OCI-LY7 (cell line): ENCODE results near the gene XRCC4. TPM values are rescaled to one million over a fixed set of nuclear protein-coding genes. Genes with fewer than 3 reads are reported as not detected.

Experiments used
- BruUV-seq: library from RNA; stranded (reverse); fragments of 400-500 nt; replicated peaks from 2 replicates; lab custom pipeline; 2021; lab: Mats Ljungman, UMichigan
- CTCF ChIA-PET: fragments of 300-600 bp; sonication (Branson Sonifier 250); formaldehyde crosslinking; loops from one replicate; lab custom pipeline; 2022; ENCODE audit warnings: antibody characterized with exemption; ENCODE audit not compliant: unreplicated experiment; lab: Charles Lee
- POLR2A ChIA-PET: fragments of 300-600 bp; sonication (Branson Sonifier 250); formaldehyde crosslinking; loops from one replicate; lab custom pipeline; 2022; ENCODE audit warnings: antibody characterized with exemption; lab: Charles Lee
- DNase-seq: peaks from one replicate; pipeline ENCODE4 v3.0.0-alpha.2; 2015; ENCODE audit warnings: low spot score
- H2AFZ ChIP-seq: fragments of 200-600 bp; sonication (generic), shearing (Covaris generic); 2 replicates; pipeline ENCODE4 v1.6.1; 2014; ENCODE audit warnings: mild to moderate bottlenecking, antibody characterized with exemption, low read length, moderate library complexity
- H3K27ac ChIP-seq: fragments of 200-600 bp; sonication (generic); 2 replicates; pipeline ENCODE4 v1.5.1; 2014; ENCODE audit warnings: mixed run types, low read depth, mild to moderate bottlenecking, moderate library complexity, low read length, inconsistent platforms; ENCODE audit not compliant: poor library complexity, severe bottlenecking
- H3K36me3 ChIP-seq: fragments of 200-600 bp; sonication (generic); 2 replicates; pipeline ENCODE4 v1.6.1; 2014; ENCODE audit warnings: mild to moderate bottlenecking, antibody characterized with exemption, low read length, moderate library complexity, mixed read lengths; ENCODE audit not compliant: insufficient read depth
- H3K4me1 ChIP-seq: fragments of 200-600 bp; sonication (generic); 2 replicates; pipeline ENCODE4 v1.5.1; 2014; ENCODE audit warnings: mild to moderate bottlenecking, low read length; ENCODE audit not compliant: insufficient read depth, poor library complexity, severe bottlenecking
- H3K4me2 ChIP-seq: fragments of 200-600 bp; sonication (generic); 2 replicates; pipeline ENCODE4 v1.6.1; 2014; ENCODE audit warnings: mild to moderate bottlenecking, low read length
- H3K4me3 ChIP-seq: fragments of 200-600 bp; sonication (generic); 2 replicates; pipeline ENCODE4 v1.5.1; 2014; ENCODE audit warnings: mild to moderate bottlenecking, low read depth, low read length; ENCODE audit not compliant: poor library complexity, severe bottlenecking
- H3K79me2 ChIP-seq: fragments of 200-600 bp; sonication (generic); 2 replicates; pipeline ENCODE4 v1.6.1; 2016; ENCODE audit warnings: low read depth, mild to moderate bottlenecking, low read length, moderate library complexity, mixed read lengths; ENCODE audit not compliant: insufficient read depth
- H3K9me2 ChIP-seq: fragments of 200-600 bp; sonication (generic); 2 replicates; pipeline ENCODE4 v1.6.1; 2016; ENCODE audit warnings: mild to moderate bottlenecking, low read length, mixed read lengths; ENCODE audit not compliant: insufficient read depth
- H3K9me3 ChIP-seq: fragments of 200-600 bp; sonication (generic); 2 replicates; pipeline ENCODE4 v1.6.1; 2014; ENCODE audit warnings: mild to moderate bottlenecking, mixed run types, low read length, mixed read lengths
- H4K20me1 ChIP-seq: fragments of 200-600 bp; sonication (generic); 2 replicates; pipeline ENCODE4 v1.6.1; 2014; ENCODE audit warnings: mild to moderate bottlenecking, antibody characterized with exemption, low read length, moderate library complexity, mixed read lengths; ENCODE audit not compliant: insufficient read depth
- CTCF ChIP-seq: fragments of 200-600 bp; sonication (generic); conservative IDR thresholded peaks from 2 replicates; pipeline ENCODE4 v1.5.1; 2014; ENCODE audit warnings: mild to moderate bottlenecking, antibody characterized with exemption, low read length, moderate library complexity, mixed read lengths
- EZH2phosphoT487 ChIP-seq: fragments of 200-600 bp; sonication (generic); IDR thresholded peaks from 2 replicates; pipeline ENCODE4 v1.6.1; 2018; ENCODE audit warnings: low read depth, borderline replicate concordance, mild to moderate bottlenecking, mixed run types, antibody characterized with exemption, low read length, moderate library complexity, mixed read lengths
- intact Hi-C: fragments of 100-400 bp; cut with micrococcal nuclease; formaldehyde crosslinking; loops from one replicate; pipeline ENCODE4 v1.10.0; 2022; ENCODE audit not compliant: unreplicated experiment
- total RNA-seq, 2 experiments: library from RNA; depleted of rRNA in 1 of 2; stranded (reverse); fragments of >200 nt in 1 of 2; shearing (Covaris generic) in 1 of 2; gene quantifications; 2 replicates each; pipeline ENCODE4 v1.2.3, GENCODE V29; 2014 to 2022

XRCC4 gene
- total RNA-seq, 2 experiments from 2014 or later = 14.5 to 23.3 TPM

DNA sequence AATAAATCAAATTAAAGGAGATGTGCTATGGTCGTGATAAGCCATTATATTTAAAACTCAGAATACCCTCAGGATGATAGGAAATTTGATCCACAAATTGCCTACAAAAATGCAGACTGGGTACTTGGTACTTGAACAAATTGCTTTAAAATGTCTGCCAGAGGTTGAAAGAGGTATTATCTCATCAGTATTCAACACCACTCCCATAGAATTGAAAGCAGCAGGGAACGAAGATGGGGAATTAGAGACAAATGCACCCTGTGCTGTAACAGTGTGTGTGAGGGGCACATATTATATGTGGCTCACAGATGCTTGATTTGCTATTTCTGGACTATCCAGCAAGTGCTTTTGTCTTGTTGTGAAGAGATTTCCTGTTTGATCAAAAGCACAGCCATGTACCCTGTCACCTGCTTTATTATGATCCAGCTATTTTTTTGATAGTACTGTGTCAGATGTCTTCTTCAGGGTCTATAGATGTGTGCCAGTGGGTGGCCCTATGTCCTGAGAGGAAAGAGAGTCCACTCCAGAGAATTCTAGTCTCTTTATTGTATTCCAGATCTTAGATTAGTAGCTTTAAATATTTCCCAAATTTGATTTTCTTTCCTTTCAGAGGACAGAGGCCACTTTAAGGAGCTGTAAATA lies 120.1 kb downstream of the XRCC4 start:
- H3K9me3 ChIP-seq = no peaks in the 10 kb centered on the region
- no TSS peak for BruUV-seq
- H3K4me1 ChIP-seq = peaks cover 9% of the 10 kb centered on the region
- H3K9me2 ChIP-seq = no peaks in the 10 kb centered on the region
- no peaks in the 10 kb centered on the region for H4K20me1 ChIP-seq
- no peaks in the 10 kb centered on the region for H3K36me3 ChIP-seq
- no peak overlapping the region for H3K4me3 ChIP-seq
- CTCF ChIA-PET = no interaction called here
- peak; percentile 10 for DNase-seq
- no peak overlapping the region for H3K27ac ChIP-seq
- H3K4me2 ChIP-seq = no peak overlapping the region
- no peaks in the 10 kb centered on the region for H3K79me2 ChIP-seq
- no peak for TF ChIP-seq EZH2phosphoT487
- no peak for TF ChIP-seq CTCF
- H2AFZ ChIP-seq = no peak overlapping the region
- intact Hi-C loops = no loop called here
- POLR2A ChIA-PET = interaction anchor here (1.9 kb wide), 1 partner anchor 19 kb away, joined by 5 read pairs; no protein-coding TSS in a partner anchor

GRCh38 chr5:83199126-83199525 lies 121.8 kb downstream of the XRCC4 start:
- TF ChIP-seq EZH2phosphoT487 (no peak), CTCF (no peak)
- no peaks in the 10 kb centered on the region for H3K79me2 ChIP-seq
- DNase-seq = no peak
- no peak overlapping the region for H3K4me3 ChIP-seq
- no peaks in the 10 kb centered on the region for H3K36me3 ChIP-seq
- H4K20me1 ChIP-seq = no peaks in the 10 kb centered on the region
- no peaks in the 10 kb centered on the region for H3K9me3 ChIP-seq
- POLR2A ChIA-PET = interaction anchor here (0.9 to 1.9 kb wide), 3 partner anchors 11 to 21 kb away, joined by 3 to 5 read pairs (median 3); no protein-coding TSS in a partner anchor
- peaks cover 9% of the 10 kb centered on the region for H3K4me1 ChIP-seq
- CTCF ChIA-PET = no interaction called here
- no peaks in the 10 kb centered on the region for H3K9me2 ChIP-seq
- H3K27ac ChIP-seq = no peak overlapping the region
- intact Hi-C loops = no loop called here
- no peak overlapping the region for H2AFZ ChIP-seq
- BruUV-seq = no TSS peak
- H3K4me2 ChIP-seq = no peak overlapping the region

DNA sequence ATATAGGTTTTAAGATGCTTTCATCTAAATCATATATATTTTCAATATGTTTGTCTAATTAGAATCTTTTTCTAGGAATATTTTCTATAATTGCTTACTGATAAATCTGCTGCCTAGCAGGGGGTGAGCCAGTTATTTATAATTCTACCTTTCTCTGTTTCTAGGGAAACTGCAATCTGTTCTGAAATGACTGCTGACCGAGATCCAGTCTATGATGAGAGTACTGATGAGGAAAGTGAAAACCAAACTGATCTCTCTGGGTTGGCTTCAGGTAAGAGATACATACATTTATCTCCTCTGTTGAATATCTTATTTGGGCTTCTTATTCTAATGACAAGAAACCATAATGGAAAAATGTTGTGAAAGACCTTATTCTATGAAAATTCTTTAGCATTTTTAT lies 127.3 kb downstream of the XRCC4 start:
- Histone ChIP-seq H4K20me1 (no peaks in the 10 kb centered on the region), H3K79me2 (no peaks in the 10 kb centered on the region), H3K9me3 (no peaks in the 10 kb centered on the region), H3K4me3 (no peak overlapping the region), H3K27ac (no peak overlapping the region), H3K9me2 (no peaks in the 10 kb centered on the region), H3K4me1 (no peaks in the 10 kb centered on the region), H3K36me3 (no peaks in the 10 kb centered on the region), H3K4me2 (no peak overlapping the region), H2AFZ (no peak overlapping the region)
- ChIA-PET POLR2A (no interaction called here), CTCF (no interaction called here)
- intact Hi-C loops = no loop called here
- TF ChIP-seq EZH2phosphoT487 (no peak), CTCF (no peak)
- BruUV-seq = no TSS peak
- DNase-seq = no peak
